SH-SY5Y (cell line): ENCODE measurements around the gene SAMD4B.

Experiments used
- GATA2 ChIP-seq: IDR thresholded peaks from 2 replicates; pipeline ENCODE4 v1.6.1; 2011; ENCODE audit warnings: mild to moderate bottlenecking, low read depth, low read length
- GATA3 ChIP-seq: IDR thresholded peaks from 2 replicates; pipeline ENCODE4 v1.6.1; 2011; ENCODE audit warnings: low read depth, mild to moderate bottlenecking, low read length, moderate library complexity

GRCh38 chr19:39390451-39390750 is 48.2 kb downstream of the SAMD4B start:
- TF ChIP-seq GATA2, result no peak
- no peak for TF ChIP-seq GATA3
